GM21619 (cell line): ENCODE results near the gene LEMD3.
A peak's percentile ranks its signal among the peaks of the same experiment; 100 is the strongest.

ENCODE experiments used
- ATAC-seq: cut with Tn5 transposase; IDR thresholded peaks from one replicate; pipeline ENCODE4 v1.9.1; 2021; ENCODE audit not compliant: unreplicated experiment

Gene LEMD3

DNA sequence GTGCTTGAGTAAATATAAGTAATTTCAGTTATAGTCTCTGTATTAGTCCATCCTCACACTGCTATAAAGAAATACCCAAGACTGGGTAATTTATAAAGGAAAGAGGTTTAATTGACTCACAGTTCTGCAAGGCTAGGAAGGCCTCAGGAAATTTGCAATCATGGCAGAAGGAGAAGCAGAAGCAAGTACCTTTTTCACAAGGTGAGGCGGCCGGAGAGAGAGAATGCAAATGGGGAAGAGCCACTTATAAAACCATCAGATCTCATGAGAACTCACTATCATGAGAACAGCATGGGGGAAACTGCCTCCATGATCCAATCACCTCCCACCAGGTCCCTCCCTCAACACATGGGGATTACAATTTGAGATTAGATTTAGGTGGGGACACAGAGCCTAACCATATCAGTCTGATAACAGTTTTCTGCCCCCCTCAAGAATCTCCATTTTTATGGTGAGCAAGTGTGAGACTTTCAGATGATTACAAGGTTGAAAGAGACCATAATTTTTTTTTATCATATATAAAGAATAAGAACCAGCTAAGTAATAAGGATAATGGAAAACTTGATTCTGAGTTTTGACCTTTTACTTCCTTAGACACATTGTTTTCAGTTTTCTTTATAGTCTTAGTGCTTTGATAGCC is 35.6 kb downstream of the LEMD3 start:
- ATAC-seq, result no peak

DNA sequence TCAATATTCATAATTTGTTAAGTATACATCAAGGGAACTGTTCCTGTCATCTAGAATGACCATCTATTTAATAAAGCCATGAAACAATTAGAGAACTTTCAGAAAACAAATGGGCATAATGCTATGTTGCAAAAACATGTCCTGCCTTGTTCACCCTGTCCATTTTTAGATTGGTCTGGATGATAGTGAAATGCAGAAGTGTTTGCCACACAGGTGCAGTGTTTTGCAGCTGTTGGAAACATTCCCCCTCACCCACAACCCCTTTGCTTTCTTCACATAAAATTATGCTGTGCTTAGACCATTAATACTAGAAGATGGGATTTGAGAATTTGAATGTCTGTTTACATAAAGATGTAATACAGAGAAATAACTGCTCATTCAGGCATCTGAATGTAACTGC is 36.5 kb downstream of the LEMD3 start:
- ATAC-seq, result no peak

DNA sequence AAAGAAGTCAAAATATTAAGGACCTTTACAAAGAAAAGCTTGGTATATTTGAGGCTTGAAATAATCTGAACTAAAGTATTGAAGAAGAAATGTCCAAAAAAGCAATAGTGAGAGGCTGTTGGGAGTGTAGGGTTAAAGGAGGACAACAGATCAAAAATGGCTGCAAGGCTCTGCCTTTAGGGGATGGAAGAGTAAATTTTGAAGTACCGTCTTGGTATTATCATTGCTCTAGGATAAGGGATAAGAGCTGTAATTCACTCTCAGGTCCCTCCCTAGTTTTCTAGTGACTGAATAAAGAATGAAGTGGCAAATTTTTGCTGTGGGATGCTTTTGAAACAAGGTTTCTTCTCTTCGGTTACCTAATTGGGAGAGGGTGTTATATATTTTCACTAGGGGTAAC is 38.7 kb downstream of the LEMD3 start:
- no peak for ATAC-seq

DNA sequence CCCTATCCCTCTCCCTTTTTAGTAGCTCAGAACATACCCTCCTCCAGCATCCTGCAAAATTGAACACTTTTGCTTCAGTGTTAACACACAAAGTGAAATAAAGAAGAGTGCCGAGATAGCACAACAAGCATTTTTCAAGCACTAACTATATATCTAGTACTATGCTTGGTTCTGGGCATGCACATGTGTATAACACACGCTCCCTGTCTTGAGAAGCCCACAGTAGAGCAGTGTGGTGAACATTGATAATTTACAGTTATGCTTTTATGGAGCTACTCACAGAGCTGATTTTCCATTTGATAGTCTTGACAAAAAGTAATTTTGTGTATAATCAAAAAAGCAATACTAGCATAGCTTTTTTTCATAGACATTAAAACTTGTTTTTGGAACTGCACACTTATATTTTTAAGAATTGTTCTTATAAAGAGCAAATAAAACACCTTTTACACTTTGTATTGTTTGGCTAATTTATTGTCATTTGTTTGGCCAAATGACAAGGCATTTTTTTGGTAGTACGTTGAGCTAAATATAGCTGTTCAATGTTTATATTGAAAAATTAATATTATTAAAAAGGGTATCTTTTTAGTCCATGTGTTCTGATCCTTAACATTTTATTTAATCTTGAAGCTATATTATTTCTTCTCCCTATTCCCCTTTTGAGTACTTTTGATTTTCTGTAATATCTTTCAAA is 39.7 kb downstream of the LEMD3 start:
- ATAC-seq, result no peak

DNA sequence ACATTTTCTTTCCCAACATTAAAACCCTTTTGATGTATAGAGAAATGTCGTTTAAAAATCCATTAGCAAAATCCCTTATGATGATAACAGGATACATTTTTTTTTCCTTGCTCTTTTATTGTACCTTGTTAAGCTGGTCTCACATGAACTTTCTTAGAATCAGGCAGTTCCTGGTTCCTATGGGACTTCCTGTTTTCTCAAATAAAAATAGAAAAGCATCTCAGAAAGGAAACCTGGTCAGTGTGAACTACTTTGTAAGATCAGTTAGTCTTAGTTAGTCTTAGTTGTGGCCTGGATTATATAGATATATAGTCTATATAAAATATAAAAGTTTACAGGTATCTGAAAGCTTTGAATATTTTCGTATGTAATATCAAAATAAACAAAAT is 40.3 kb downstream of the LEMD3 start:
- ATAC-seq, result peak; percentile 82

DNA sequence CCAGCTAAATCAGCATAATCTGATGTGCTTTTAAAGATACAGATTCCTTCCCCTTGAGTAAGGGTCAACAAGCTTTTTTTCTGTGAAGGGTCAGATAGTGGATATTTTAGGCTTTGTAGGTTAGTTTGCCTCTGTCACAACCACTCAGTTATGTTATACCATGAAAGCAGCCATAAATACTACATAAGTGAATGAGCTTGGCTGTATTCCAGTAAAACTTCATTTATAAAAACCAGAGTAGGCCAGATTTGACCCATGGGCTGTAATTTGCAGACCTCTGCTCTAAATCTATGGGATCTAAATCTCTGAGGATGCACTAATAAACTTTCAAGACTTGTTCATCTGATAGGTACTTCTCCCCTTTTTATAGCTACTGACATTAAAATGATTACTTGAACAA is 47.7 kb downstream of the LEMD3 start:
- ATAC-seq, result no peak

DNA sequence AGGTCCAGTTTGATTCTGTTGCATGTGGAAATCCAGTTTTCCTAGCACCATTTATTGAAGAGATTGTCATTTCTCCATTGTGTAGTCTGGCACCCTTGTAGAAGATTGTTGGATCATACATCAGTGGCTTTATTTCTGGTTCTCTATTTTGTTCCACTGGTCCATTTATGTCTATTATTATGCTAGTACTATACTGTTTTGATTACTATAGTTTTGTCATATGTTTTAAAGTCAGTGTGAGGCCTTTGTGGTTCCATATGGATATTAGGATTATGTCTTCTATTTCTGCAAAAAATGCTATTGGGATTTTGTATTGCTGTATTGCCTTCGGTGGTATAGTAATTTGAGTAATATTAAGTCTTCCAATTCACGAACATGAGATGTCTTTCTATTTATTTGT is 51.4 kb downstream of the LEMD3 start:
- no peak for ATAC-seq

DNA sequence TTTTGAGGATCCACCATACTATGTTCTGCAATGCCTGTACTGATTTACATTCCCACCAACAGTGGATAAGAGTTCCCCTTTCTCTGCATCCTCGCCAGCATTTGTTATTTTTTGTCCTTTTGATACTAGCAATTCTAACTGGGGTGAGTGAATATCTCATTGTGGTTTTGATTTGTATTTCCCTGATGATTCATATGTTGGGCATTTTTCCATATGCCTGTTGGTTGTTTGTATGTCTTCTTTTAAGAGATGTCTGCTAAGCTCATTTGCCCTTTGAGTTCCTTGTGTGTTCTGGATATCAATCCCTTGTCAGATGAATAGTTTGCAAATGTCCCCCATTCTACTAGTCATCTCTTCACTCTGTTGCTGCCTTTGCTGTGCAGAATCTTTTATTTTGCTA is 60.1 kb downstream of the LEMD3 start:
- no peak for ATAC-seq

DNA sequence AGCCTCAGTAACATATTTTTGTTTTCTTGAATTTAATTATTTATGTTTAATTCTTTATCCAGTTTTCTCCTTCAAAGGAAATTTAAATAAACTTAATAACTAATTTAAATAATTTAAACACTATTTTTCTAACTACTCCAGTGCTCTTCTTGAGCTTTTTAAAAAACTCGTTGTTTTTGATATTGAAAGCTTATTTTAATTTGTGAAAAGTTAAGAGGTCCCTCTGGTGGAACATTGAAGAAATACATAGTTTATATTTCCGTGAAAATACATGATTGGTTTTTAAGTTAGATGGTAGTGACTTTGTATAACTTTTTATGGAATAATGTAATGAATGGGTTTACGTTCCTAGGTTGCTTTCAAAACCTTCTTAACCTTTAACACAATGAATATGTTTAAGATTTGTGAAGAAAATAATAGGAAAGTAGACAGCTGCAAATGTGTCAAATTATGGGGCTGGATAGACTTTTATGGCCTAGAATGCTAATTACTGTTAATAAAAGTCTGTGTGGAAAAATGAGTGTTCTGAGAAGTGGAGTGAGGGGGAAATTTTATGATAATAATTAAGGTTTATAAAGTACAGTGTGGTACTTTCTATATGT is 63.2 kb downstream of the LEMD3 start:
- no peak for ATAC-seq

DNA sequence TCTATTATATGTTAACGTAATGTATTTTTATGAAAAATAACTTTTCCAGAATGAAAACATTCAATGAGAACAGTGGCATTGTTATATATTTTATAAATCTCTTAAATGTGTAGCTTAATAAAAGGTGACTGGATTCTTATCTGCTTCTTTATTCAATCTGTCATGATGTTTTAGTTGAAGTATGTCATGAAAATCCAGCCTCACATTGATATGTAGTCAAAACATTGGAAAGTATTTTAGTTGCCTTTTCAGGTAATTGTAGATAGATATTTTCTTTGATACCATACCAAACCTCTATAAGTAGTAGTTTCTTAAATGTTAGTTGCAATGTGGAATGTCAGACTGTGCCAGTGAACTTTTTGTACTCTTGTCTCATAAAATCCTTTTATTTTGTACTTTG is 67.8 kb downstream of the LEMD3 start:
- no peak for ATAC-seq

DNA sequence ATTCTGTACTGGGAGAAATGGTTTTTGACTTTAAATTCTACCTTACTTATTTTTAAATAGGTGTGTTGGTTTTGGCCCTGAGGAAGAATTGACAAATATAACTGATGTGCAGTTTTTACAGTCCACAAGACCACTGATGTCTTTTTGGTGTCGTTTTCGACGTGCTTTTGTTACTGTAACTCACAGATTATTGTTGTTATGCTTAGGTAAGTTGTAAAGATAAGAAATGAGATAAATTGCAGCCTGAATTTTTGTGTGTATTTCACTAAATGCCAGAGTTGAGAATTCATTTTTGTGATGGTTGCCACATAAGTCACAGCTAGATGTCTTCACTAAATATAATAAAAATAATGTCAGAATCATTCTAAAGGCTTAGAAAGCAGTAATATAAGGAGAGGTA is 69.2 kb downstream of the LEMD3 start:
- ATAC-seq, result no peak

DNA sequence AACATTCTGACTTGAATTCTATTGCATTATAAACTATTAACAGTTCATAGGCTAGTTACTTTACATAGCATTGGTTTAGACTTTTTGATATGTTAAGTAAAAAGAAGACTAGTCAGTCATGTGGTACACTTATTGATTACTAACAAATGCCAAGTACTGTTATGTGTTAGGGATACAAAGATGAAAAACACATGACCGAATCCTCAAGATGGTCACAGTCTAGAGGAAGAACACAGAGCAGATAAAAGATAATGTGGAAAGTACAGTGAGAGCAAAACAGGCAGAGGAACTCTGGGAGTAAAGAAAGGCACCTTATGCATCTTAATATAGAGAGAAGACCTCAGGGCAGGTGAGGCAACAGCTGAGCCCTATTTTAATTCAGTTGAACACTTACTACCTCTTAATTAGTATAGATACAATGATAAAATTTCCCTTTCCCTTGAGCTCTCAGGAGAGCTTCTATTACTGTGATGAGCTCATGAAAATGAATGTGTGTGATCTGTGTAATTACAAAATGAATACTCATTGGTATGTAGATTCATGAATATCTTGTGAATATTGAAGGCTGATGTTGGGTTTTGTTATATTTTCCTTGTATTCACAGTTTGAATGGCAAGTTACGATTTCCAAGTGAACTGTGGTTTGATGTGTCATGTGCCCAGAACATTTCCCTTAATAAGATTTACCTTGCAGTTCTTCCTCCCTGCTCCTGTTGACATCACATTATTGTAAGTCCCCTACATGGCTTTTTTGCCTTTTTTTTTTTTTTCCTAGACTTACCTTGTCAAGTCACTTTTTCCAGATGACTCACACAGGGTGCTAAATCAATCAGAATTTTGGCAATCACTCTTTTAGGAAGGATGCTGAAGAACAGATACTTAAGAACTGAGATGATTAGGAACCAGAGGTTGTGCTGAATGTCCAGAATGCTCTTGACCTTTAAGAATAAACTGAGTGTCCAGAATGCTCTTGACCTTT is 79.6 kb downstream of the LEMD3 start:
- no peak for ATAC-seq

DNA sequence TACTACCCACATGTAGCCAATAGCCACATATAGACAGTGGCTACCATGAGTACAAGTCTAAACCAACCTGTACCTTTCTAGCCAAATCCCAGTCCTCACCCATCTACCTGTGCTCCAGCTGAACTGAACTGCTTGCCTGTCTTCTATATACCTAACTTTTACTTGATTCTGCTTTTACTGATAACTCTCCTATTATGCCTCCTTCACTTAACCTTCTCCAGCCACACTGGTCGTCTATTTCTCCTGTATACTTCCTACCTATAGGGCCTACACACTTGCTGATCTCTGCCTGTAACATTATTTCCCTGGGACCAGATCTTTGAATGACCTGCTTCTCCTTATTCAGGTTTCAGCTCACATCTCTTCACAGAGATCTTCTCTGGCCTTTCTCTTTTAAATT is 83.1 kb downstream of the LEMD3 start:
- no peak for ATAC-seq

DNA sequence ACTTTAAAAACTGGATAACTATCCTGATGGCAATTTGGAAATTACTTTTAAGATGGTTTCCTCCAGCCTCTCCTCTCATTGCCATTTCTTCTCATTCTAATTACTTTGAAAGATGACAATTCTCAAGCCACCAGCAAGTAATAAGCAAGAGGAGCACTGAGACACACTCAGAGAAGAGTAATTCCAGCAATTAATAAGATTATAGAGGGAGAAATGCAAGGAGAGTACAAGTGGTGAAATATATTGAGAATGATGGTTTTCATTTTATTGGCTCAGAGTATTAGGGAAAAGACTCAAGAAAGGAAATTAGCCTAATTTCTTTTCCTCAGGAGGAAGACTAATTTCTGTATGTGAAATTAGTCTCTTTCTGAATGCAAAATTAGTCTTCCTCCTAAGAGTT is 88.6 kb downstream of the LEMD3 start:
- ATAC-seq, result no peak

DNA sequence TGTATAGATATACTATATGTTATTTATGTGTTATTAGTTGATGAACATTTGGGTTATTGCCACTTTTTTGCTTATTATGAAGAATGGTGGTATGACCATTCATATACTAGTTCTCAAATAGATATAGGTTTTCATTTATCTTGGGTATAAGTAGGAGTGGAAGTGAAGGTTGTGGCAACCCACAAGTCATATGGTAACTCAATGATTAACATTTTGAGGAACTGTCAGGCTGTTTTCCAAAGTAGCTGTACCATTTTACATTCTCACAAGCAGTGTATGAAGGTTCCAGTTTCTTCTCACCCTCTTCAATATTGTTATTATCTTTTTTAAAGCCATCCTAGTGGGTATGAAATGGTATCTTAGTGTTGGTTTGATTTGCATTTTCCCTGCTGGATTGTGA is 90.1 kb downstream of the LEMD3 start:
- no peak for ATAC-seq

DNA sequence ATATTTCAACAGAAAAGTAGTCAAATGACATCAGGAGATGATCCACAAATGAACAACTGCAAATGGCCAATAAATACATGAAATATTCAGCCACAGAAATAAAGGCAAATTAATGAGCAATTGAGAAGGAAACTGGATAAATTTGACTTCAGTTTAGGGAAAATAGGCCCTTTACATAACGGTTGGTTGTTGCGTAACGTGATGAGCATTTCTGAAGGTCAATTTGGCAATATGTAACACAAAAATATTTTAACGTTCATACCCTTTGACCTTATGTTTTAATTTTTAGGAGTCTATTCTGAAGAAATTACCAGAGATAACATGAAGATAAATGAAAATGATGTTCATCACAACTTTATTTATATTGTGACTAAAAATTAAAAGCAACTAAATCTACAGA is 94.4 kb downstream of the LEMD3 start:
- no peak for ATAC-seq

DNA sequence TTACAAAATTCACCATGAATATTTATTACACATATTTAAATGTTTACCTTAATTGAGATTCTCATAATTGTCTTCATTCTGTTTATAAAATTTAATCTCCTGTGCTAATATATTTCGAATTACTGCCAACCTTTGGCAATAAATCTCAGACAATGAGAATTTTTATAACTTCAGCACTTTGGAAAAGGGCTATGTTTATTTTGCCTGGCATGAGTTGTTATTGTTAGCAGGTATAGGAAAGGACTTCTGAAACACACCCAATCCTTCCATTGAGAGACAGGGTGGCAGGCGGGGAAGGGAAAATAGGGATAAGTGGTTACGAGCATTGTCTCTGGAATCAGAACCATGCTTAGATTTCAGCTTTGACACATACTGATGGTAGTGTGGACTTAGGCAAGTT is 97.0 kb downstream of the LEMD3 start:
- ATAC-seq, result no peak

DNA sequence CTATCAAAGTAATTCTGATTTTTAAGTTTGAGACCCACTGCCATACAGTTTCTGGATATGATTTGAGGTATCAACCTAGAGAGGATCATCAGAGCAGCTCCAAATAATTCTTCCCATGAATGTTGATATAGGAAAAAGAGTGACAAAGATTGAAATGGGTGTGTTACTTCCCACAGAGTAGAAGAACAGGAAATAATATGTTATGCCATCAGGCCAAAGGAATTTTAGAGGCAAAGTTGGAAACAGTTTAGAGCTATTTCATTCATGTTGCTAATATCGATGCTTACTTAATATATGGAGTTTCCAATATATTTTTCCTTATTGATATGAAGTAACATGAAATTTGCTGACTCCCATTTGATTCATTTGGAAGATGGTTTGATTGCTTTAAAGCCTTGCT is 100.2 kb downstream of the LEMD3 start:
- ATAC-seq, result no peak

DNA sequence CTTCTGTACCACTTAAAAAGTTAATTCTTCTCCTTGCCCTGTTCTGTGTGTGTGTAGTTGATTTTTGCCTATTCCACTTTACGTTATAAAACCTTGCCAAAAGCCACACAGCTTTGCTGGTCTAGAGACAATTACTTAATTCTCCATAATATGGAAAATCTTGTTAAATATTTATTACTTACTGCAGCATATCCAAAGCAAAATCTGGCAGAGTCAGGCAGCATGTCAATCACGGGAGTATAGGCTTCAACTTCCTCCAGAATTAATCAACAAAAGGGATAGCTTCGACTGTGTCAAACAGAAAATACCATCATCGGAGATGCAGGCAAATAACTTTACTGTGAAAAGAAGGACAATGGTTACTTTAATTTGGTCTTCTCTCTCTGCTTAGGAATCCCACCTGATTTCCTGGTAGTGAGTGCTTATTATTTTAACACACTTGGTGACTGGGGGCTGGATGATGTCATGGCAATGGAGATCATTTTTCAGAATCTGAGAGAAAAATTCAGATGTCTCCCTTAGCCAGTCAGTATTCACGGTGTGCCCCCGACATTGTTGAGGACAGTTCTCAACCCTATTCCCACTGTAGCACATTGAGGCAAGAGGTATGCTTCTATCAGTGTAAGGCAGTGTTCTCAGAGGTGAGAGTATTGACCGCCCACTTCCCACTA is 105.4 kb downstream of the LEMD3 start:
- ATAC-seq, result no peak

DNA sequence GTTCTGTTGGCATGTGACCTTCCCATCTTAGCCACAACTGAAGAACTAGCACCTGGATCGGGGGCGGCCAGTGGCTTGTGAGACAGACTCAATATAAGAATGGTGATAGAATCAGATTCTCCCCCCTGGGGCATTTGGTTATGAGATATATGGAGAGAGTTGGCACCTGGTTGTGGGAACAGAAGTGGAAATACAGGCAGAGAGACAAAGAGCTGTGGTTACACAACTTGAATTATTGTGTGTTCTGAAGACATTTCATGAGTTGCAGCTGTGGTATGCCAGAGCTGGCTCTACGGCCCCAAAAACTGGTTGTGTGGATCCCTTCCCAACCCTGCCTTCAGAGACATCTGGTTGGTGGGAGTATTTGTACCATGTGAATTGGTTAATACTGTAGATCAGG is 106.2 kb downstream of the LEMD3 start:
- ATAC-seq, result no peak

DNA sequence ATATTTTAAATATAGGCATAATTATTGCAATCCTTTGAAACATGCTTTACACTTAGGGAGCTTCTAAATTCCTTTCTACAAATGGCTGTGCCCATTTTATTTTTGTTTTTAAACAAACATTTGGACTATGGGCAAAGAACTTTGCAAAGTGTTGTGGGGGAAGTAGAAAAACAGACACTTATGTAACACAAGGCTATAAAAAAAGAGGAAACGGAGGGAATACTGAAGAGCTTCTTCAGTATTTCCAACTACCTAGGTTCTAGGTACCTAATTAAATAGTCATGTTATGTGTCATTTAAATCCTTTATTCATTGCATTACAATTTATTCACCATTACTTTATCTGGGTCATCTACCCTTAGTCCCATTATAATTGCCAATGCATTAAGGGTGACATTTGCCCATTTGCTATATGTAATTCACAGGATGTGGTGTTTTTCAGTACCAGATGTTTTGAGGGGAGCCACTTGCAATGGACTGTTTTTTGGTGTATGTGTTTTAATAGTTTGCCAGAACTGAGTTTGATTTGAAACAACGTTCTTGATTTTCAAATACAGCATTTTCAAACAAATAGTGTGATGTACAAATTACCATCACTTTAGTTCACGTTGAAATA is 107.6 kb downstream of the LEMD3 start:
- ATAC-seq, result no peak
